Type B pancreatic cell (in vitro differentiated cells): ENCODE data around the gene MND1. TPM values are rescaled to one million over a fixed set of nuclear protein-coding genes. Genes with fewer than 3 reads are reported as not detected.
"Not testable (repeated sequence)": the region's sequence is repeated elsewhere in the genome, so short reads cannot be mapped to it uniquely, and the experiment has no call there.

Experiments used
- DNase-seq: peaks from one replicate; pipeline ENCODE4 v3.0.0; 2021; ENCODE audit warnings: mixed read lengths; ENCODE audit not compliant: unreplicated experiment; ENCODE audit errors: extremely low spot score
- H3K27ac Mint-ChIP-seq: 2 replicates; pipeline ENCODE4 v1.8.0; 2021; ENCODE audit warnings: mild to moderate bottlenecking, mixed read lengths
- H3K27me3 Mint-ChIP-seq: 2 replicates; pipeline ENCODE4 v1.8.0; 2021; ENCODE audit warnings: mixed read lengths
- H3K36me3 Mint-ChIP-seq: 2 replicates; pipeline ENCODE4 v1.8.0; 2021; ENCODE audit warnings: mixed read lengths
- H3K4me1 Mint-ChIP-seq: one replicate; pipeline ENCODE4 v1.8.0; 2021; ENCODE audit warnings: mixed read lengths; ENCODE audit not compliant: unreplicated experiment
- H3K4me3 Mint-ChIP-seq: 2 replicates; pipeline ENCODE4 v1.8.0; 2021; ENCODE audit warnings: mild to moderate bottlenecking, mixed read lengths
- H3K9me3 Mint-ChIP-seq: 2 replicates; pipeline ENCODE4 v1.8.0; 2021; ENCODE audit warnings: mixed read lengths
- CTCF ChIP-seq: fragments of 200-600 bp; sonication (generic); conservative IDR thresholded peaks from 2 replicates; pipeline ENCODE4 v1.5.0; 2021; ENCODE audit warnings: antibody characterized with exemption, mild to moderate bottlenecking
- total RNA-seq: library from RNA; stranded (reverse); gene quantifications from 2 replicates; pipeline ENCODE4 v1.2.1, GENCODE V29; 2021; ENCODE audit warnings: low replicate concordance

Gene MND1
- total RNA-seq, 1 donor from 2014 or later: 15.2 TPM

- no peak for TF ChIP-seq CTCF
- peaks cover 5% of the 10 kb centered on the region for H3K9me3 Mint-ChIP-seq
- no peak overlapping the region for H3K4me3 Mint-ChIP-seq
- H3K36me3 Mint-ChIP-seq: peaks cover 20% of the 10 kb centered on the region
- no peak overlapping the region for H3K27ac Mint-ChIP-seq
- H3K27me3 Mint-ChIP-seq: no peaks in the 10 kb centered on the region
- no peak for DNase-seq
- H3K4me1 Mint-ChIP-seq: peaks cover 7% of the 10 kb centered on the region
Observed at GRCh38 chr4:153407906-153408305, 63.4 kb downstream of the MND1 start.

GRCh38 chr4:153408932-153409331 lies 64.4 kb downstream of the MND1 start:
- Mint-ChIP-seq H3K27me3 (no peaks in the 10 kb centered on the region), H3K4me1 (peaks cover 13% of the 10 kb centered on the region), H3K36me3 (peaks cover 16% of the 10 kb centered on the region), H3K27ac (no peak overlapping the region), H3K4me3 (no peak overlapping the region), H3K9me3 (peaks cover 5% of the 10 kb centered on the region)
- TF ChIP-seq CTCF: no peak
- DNase-seq: no peak

GRCh38 chr4:153409412-153409811 lies 64.9 kb downstream of the MND1 start:
- peaks cover 16% of the 10 kb centered on the region for H3K36me3 Mint-ChIP-seq
- H3K27me3 Mint-ChIP-seq: no peaks in the 10 kb centered on the region
- H3K4me3 Mint-ChIP-seq: no peak overlapping the region
- H3K9me3 Mint-ChIP-seq: peaks cover 5% of the 10 kb centered on the region
- H3K27ac Mint-ChIP-seq: no peak overlapping the region
- peaks cover 14% of the 10 kb centered on the region for H3K4me1 Mint-ChIP-seq
- DNase-seq: no peak
- no peak for TF ChIP-seq CTCF

- no peak for TF ChIP-seq CTCF
- Mint-ChIP-seq H3K36me3 (peaks cover 16% of the 10 kb centered on the region), H3K9me3 (peaks cover 5% of the 10 kb centered on the region), H3K4me1 (peaks cover 14% of the 10 kb centered on the region), H3K27me3 (no peaks in the 10 kb centered on the region), H3K27ac (no peak overlapping the region), H3K4me3 (no peak overlapping the region)
- DNase-seq: no peak
Observed at GRCh38 chr4:153409924-153410501, 65.5 kb downstream of the MND1 start.

GRCh38 chr4:153413842-153414241 lies 69.4 kb downstream of the MND1 start:
- H3K4me3 Mint-ChIP-seq: no peak overlapping the region
- H3K27ac Mint-ChIP-seq: peak overlapping the region; percentile 4

GRCh38 chr4:153416456-153416855 lies 72.0 kb downstream of the MND1 start:
- not testable (repeated sequence) for H3K4me3 Mint-ChIP-seq, H3K27me3 Mint-ChIP-seq, H3K36me3 Mint-ChIP-seq

More at GRCh38 chr4:153413842-153414241, 69.4 kb downstream of the MND1 start:
- no peaks in the 10 kb centered on the region for H3K27me3 Mint-ChIP-seq
- no peak for DNase-seq
- H3K36me3 Mint-ChIP-seq: peaks cover 3% of the 10 kb centered on the region
- TF ChIP-seq CTCF: no peak
- H3K9me3 Mint-ChIP-seq: no peaks in the 10 kb centered on the region
- H3K4me1 Mint-ChIP-seq: peaks cover 22% of the 10 kb centered on the region

More at GRCh38 chr4:153416456-153416855, 72.0 kb downstream of the MND1 start:
- not testable (repeated sequence) for H3K27ac Mint-ChIP-seq, H3K9me3 Mint-ChIP-seq, DNase-seq
- peaks cover 25% of the 10 kb centered on the region for H3K4me1 Mint-ChIP-seq
